ENCODE data around the gene CD160. TPM values are rescaled to one million over a fixed set of nuclear protein-coding genes. Genes with fewer than 3 reads are reported as not detected.

Gene CD160
- total and polyA plus RNA-seq, 2 of the 13 experiments (the other 11 are each of a cell fraction or from before 2014, with no cell fraction given) = 0.09 TPM; not detected in 1

DNA sequence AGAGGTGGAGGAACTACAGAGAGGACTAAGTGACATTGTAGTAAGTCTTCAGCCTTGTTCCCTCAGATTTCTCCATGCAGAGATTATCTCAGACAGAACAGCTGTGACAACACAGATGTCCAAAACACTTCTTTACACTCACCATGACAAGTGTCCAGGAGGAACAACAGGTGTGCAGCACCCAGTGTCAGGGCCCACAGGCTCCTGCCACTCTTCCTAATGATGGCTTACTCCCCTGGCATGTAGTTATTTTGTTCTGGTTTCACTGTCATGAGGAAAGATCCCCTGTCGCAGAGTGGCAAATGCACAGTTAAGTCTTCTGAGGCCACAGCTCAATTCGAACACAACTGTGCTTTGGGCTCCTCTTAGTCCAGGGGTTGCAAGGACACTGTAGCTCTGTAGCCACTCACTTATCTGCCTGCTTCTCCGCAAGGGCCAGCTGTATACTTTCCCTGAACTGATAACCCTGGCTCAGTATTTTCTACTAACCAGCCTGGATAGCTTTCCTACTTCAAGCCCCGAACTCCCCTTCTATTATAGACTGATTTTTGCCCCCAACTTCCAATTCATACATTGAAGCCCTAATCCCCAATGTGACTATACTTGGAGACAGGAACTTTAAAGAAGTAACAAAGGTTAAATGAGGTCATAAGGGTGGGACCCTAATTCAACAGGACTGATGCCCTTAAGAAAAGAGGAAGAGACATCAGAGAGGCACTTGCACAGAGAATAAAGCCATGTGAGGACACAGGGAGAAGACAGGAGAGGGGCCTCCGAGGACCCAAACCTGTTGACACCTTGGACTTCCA lies 23.3 kb upstream of the CD160 start:
- Histone ChIP-seq H3K27me3 (ENCODE audit: control insufficient read depth in 1 of 2, insufficient read depth in 2 of 2, low read length in 2 of 2) (no peaks in the 10 kb centered on the region), H3K79me2 (ENCODE audit: insufficient read depth, low read length) (peaks cover 2% of the 10 kb centered on the region), H3K36me3 (replicated peaks in 1 of 2; ENCODE audit: control insufficient read depth in 1 of 2, insufficient read depth in 2 of 2, low read length in 2 of 2) (peaks cover 1 to 6% of the 10 kb centered on the region in 2 experiments; a peak in 4 of 5 replicates), H3K4me2 (ENCODE audit: low read depth, low read length) (no peak overlapping the region), H3K4me3 (replicated peaks in 1 of 3; ENCODE audit: insufficient read depth in 1 of 3, low read depth in 2 of 3, low read length in 3 of 3) (no peak overlapping the region), H3K9ac (ENCODE audit: insufficient read depth, low read depth, low read length) (no peak overlapping the region), H3K9me3 (ENCODE audit: low read length) (no peaks in the 10 kb centered on the region), H3K27ac (ENCODE audit: extremely low read length, insufficient read depth, low read length) (no peak overlapping the region), H3K4me1 (ENCODE audit: insufficient read depth, low read length) (peaks cover 19% of the 10 kb centered on the region), H4K20me1 (ENCODE audit: insufficient read depth, low read length) (no peaks in the 10 kb centered on the region), H2AFZ (ENCODE audit: low read length) (no peak overlapping the region)
- intact Hi-C loops (cut with micrococcal nuclease; ENCODE audit: unreplicated experiment) = loop anchor here (2.0 kb wide), 1 partner anchor 19 kb away; no protein-coding TSS in a partner anchor
- WGBS (ENCODE audit: low lambda C conversion rate) = 93% methylated on average over 5 of the region's 5 CpGs
- BruUV-seq (replicated peaks) = no TSS peak
- ChIA-PET CTCF (ENCODE audit: low intra/inter-chr PET ratio, low total read pairs) (no interaction called here), POLR2A (interaction anchor here (1.7 kb wide), 1 partner anchor 12 kb away, joined by 5 read pairs; the partner anchor contains the start of gene PDZK1)
- in situ Hi-C loops (cut with HindIII; ENCODE audit: extremely low pct_ligation_motif_present, low pct_unique_long_range_greater_than_20kb) = no loop called here
- no peak for ATAC-seq
- no peak for DNase-seq (ENCODE audit: low spot score)
- no peak for FAIRE-seq
- TF ChIP-seq MED1 (CRISPR knock-in tag; IDR thresholded peaks at IDR 0.05) (no peak), ZNF580 (CRISPR knock-in tag; IDR thresholded peaks at IDR 0.05; ENCODE audit: borderline replicate concordance, low read depth) (no peak), CBX5 (CRISPR knock-in tag; IDR thresholded peaks at IDR 0.05; ENCODE audit: borderline replicate concordance) (no peak), REL (CRISPR knock-in tag; conservative IDR thresholded peaks at IDR 0.05) (no peak), XRCC5 (optimal IDR thresholded peaks at IDR 0.05; ENCODE audit: low read length) (no peak), NONO (IDR thresholded peaks at IDR 0.05) (no peak), NONO (CRISPR knock-in tag; conservative IDR thresholded peaks at IDR 0.05) (no peak), JARID2 (CRISPR knock-in tag; IDR thresholded peaks at IDR 0.05; ENCODE audit: insufficient replicate concordance) (no peak), PHF8 (CRISPR knock-in tag; IDR thresholded peaks at IDR 0.05) (no peak), ZFP62 (CRISPR knock-in tag; IDR thresholded peaks at IDR 0.05) (no peak), NFE2L2 (IDR thresholded peaks at IDR 0.05; ENCODE audit: low read length) (no peak)
- TF ChIP-seq, protein P1, sequence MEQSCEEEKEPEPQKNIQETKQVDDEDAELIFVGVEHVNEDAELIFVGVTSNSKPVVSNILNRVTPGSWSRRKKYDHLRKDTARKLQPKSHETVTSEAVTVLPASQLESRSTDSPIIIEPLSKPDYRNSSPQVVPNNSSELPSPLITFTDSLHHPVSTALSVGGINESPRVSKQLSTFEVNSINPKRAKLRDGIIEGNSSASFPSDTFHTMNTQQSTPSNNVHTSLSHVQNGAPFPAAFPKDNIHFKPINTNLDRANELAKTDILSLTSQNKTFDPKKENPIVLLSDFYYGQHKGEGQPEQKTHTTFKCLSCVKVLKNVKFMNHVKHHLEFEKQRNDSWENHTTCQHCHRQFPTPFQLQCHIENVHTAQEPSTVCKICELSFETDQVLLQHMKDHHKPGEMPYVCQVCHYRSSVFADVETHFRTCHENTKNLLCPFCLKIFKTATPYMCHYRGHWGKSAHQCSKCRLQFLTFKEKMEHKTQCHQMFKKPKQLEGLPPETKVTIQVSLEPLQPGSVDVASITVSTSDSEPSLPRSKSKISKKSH (CRISPR knock-in tag; IDR thresholded peaks at IDR 0.05; ENCODE audit: borderline replicate concordance) = no peak
- TF ChIP-seq, protein P2, sequence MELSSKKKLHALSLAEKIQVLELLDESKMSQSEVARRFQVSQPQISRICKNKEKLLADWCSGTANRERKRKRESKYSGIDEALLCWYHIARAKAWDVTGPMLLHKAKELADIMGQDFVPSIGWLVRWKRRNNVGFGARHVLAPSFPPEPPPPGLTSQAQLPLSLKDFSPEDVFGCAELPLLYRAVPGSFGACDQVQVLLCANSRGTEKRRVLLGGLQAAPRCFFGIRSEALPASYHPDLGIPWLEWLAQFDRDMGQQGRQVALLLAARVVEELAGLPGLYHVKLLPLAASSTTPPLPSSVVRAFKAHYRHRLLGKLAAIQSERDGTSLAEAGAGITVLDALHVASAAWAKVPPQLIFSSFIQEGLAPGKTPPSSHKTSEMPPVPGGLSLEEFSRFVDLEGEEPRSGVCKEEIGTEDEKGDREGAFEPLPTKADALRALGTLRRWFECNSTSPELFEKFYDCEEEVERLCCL (CRISPR knock-in tag; IDR thresholded peaks at IDR 0.05; ENCODE audit: borderline replicate concordance) = no peak
- TF ChIP-seq, protein P3, sequence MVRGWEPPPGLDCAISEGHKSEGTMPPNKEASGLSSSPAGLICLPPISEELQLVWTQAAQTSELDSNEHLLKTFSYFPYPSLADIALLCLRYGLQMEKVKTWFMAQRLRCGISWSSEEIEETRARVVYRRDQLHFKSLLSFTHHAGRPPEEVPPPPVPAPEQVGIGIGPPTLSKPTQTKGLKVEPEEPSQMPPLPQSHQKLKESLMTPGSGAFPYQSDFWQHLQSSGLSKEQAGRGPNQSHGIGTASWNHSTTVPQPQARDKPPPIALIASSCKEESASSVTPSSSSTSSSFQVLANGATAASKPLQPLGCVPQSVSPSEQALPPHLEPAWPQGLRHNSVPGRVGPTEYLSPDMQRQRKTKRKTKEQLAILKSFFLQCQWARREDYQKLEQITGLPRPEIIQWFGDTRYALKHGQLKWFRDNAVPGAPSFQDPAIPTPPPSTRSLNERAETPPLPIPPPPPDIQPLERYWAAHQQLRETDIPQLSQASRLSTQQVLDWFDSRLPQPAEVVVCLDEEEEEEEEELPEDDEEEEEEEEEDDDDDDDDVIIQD (CRISPR knock-in tag; IDR thresholded peaks at IDR 0.05; ENCODE audit: low read depth) = no peak
